RPMI7951 (cell line): ENCODE data around the gene RNU1-1. TPM values are rescaled to one million over a fixed set of nuclear protein-coding genes. Genes with fewer than 3 reads are reported as not detected.
A peak's percentile ranks its signal among the peaks of the same experiment; 100 is the strongest.
"Not testable (repeated sequence)": the region's sequence is repeated elsewhere in the genome, so short reads cannot be mapped to it uniquely, and the experiment has no call there.

Experiments
- DNase-seq: peaks from one replicate; pipeline ENCODE4 v3.0.0-alpha.2; 2012; ENCODE audit warnings: low read depth
- total RNA-seq: library from RNA; depleted of rRNA; stranded (reverse); fragments of >200 nt; shearing (Covaris generic); gene quantifications from 2 replicates; pipeline ENCODE4 v1.2.3, GENCODE V29; 2014

Gene RNU1-1
- total RNA-seq, 1 experiment from 2014 or later = under 0.01 TPM

DNA sequence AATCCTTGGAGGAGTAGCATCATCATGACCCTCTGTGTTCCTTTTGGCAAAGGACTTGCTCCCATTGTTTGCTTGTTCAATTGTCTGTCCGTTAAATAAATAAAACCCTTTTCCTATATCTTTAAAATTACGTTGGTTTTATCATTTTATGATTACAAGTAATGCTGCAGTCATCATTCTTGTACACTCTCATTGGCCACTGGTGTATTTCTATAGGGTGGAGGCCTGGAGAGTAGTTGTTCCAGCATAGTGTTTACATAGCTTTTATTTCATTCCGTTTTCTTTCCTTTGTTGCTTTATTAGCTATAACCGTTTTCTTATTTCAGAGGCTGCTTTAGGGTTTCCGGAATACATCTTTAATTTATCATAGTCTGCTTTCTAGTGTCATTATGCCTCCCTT lies 7.6 kb upstream of the RNU1-1 start:
- DNase-seq = not testable (repeated sequence)

DNA sequence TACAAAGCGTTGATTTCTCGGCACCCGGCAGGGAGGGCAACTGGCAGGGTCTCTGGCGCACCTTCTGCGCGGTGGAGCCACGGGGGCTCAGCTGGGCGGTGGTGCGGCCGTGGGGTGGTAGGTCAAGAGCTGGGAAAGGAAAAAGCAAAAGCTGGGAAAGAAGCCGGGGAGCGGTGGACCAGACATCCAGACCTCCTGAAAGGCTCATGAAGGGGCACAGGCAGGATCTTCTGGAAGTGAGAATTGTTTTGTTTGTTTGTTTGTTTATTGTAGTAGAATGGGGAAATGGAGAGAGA lies 7.2 kb upstream of the RNU1-1 start:
- DNase-seq = no peak

- not testable (repeated sequence) for DNase-seq
These were observed 6.6 kb upstream of the RNU1-1 start for GRCh38 chr1:16520435-16521287.

DNA sequence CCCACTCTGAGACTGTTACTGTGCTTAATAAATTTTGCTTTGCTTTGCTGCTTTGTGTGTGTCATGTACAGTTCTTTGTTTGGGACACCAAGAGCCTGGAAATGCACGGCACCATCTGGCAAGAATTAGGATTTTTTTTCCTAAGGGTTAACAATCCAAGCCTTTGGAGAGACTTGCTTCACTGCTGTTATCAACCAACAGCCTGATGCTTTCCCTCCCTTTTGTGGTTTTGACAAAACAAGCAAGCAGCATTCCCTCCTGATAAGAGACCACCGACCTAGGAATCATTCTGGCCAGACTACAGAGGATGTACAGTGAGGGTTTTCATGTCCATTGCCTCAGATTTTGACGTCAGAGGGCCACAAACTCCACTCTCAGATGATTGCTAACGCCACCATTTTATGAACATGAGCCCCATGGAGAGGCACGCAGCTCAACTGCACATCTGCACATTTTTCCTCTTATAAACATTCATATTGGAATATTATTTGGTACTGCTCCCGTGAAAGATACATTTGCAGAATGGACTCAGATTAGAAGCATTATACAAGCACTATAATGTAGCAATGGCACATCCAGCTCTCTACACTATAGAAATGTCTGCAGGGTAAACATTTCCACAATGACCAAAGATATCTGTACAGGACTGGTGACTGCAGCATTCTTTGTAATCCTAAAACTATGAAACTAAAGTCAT lies 5.3 kb upstream of the RNU1-1 start:
- peak; percentile 39 for DNase-seq

DNA sequence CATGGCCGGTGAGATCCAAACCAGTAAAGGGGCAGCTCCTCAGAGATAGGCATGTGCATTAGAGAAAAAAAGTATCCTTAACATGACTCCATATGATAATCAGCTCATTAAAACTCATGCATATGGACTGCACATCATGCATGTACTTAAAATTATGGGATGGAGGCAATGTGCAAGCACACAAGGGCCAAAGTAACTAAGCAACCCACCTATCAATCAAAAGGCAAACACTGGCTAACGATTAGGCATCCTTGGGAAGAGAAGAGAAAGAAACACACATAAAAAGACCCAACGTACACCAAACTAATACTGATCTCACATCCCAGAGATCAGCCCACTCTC lies 4.8 kb upstream of the RNU1-1 start:
- DNase-seq = not testable (repeated sequence)

DNA sequence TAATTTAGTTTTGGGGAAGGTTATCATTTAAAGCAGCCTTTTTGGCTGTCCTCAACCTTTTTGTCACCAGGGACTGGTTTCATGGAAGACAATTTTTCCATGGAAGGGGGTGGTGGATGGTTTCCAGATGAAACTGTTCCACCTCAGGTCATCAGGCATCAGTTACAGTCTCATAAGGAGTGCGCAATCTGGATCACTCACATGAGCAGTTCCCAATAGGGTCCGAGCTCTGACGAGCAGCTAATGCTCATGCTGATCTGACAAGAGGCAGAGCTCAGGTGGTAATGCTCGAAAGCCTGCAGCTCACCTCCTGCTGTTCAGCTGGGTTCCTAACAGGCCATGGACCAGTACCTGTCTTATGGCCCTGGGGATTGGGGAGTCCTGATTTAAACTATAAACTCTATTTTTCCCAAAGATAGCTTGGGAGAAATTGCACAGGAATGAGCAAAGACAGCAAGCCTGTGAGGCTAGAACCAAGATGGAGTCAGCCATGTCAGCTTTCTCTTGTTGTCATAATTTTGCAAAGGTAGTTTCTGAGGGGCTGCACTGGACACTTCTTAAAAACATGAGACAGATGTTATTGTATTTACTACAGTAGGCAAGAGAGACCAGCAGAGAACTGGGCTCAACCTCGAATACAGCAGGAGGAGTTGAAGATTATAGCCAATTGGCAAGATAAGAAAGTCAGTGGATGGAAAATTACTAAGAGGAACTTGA lies 2.8 kb upstream of the RNU1-1 start:
- not testable (repeated sequence) for DNase-seq

DNA sequence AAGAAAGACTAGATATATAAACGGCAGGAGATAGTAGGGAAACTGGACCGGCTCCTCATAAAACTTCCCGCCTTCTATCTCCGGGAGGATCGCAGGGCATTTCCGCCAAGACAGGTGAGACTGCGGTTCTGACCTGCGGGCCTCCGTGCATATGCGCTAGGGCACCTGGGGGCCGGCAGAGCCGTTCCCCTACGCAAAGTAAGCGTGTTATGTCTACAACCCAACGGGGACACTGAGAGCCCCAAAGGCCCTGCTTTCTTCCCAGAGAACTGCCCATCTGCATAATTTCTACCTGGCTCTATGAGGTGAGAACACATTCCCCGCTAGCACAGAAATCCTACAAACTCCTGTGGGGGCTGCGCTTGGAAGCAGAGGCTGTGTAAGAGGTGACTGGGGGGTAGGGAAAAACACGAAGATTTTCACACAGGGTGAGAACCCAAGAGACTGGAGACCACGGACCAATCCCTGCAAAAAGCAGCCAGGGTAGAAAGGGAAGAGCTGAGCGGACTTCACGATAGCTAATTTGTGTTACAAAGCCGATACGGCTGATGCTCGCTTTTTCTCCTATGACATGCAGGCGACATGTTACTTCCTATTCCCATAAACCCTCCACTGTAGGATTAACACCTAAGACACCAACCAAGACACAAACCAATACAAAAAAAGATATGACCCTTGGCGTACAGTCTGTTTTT lies 526 bp downstream of the RNU1-1 start:
- DNase-seq = peak; percentile 99

- DNase-seq = peak; percentile 26
These were observed 1.3 kb downstream of the RNU1-1 start for GRCh38 chr1:16512624-16513411.

DNA sequence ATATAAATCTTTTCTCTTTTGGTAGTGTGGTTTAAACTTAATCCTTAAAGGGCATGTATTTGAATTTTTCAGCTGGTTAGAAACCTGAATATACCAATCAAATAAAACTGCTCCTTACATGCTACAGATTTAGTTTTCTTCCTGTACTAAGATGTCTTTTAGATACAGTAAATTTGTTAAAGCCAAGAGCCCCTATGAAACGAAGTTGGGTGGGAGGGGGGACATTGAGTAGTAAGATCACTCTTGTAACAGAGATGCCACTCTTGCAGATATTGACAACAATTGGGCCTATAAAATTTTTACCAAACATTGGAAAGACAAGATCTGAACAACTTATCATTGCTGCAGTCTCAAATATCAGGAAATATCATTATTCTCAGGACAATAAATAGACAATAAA lies 2.2 kb downstream of the RNU1-1 start:
- DNase-seq = not testable (repeated sequence)

GRCh38 chr1:16508861-16509445 lies 5.1 kb downstream of the RNU1-1 start:
- not testable (repeated sequence) for DNase-seq

DNA sequence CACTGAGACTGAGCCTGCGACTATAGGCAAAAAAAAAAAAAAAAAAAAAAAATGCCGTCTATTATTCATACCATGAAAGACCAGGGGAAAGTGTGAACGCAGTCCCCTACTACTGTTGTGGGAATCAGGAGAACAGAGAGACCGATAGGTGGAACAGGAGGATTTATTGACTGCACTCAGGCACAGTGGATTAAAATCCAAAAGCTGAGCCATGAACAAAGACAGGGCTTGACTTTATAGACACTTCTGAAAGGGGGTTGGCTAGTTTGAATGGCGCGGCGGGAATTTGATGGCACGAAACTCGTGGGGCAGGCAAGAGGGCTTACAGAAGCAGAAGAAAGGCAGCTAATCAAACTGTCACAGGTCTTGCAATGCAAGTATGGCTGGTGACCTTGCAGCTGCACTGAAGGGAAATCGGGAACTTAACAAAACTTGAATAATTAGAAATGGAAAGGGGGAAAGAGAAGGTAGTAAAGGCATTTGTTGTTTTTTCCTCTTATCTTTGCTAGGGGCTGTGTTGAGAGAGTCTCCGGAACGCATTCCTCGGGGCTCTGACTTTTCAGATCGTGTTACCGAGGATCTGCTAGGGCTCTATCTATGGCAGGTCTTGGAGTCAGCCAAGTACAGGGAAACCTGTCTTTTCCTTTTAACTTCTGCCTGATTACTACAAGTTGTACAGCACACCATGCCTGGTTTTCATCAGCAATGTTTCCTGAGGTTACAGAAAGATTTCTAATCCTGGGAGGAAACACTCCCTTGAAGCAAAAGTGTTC lies 7.5 kb downstream of the RNU1-1 start:
- DNase-seq = not testable (repeated sequence)

DNA sequence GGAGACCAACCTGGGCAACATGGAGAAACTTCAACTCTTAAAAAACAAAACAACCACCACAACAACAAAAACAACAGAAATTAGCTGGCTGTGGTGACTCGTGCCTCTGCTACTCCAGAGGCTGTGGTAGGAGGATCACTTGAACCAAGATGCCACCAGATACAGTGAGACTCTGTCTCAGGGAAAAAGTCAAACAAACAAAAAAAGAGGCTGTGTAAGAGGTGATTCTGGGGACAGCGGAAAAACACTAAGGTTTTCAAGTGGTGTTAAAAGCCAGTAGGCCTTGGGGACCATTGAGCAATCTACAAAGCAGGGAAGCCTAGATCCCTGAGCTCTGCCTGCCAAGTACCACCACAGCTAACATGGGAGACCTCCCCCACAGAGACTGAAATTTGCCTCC lies 8.2 kb downstream of the RNU1-1 start:
- not testable (repeated sequence) for DNase-seq

GRCh38 chr1:16503494-16503893 lies 10.6 kb downstream of the RNU1-1 start:
- no peak for DNase-seq

DNA sequence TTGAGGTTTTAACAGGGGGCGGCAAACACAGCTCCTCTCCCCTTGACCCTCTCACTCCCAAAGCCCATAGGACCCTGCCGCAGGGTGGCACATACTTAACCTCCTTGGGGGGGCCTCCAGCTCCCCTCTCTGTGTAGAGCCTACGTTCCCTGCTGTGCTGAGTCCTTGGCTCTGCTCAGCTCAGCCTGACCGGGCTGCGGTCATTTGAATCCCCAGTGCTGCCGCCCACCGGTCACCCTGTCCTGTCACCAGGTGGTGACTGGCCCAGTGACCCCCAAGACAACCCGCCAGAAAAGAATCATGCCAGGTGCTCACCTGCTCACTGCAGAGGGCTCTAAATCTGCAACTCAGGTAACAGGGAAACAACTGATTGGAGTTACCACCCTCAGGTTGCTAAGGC lies 12.6 kb downstream of the RNU1-1 start:
- not testable (repeated sequence) for DNase-seq

DNA sequence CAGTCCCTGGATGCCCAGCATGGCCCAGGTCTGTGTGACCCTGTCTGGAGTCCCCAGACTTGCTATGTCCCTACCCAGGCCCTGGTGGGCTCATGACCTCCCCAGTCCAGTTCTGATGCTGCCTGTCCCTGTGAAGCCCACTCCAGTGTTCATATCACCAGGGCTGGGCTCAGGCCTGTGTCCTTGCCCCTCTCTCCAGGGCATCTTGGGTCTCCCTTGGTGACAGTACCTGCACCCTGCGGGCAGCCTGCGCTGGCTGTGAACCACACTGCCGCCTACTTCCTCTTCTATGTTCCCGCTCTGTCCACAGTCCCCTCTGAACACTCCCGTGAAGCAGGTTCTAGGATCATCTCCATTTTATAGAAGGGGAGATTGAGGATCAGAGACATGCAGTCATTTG lies 13.1 kb downstream of the RNU1-1 start:
- DNase-seq = not testable (repeated sequence)

- not testable (repeated sequence) for DNase-seq
These were observed 13.6 kb downstream of the RNU1-1 start for GRCh38 chr1:16500466-16500865.

DNA sequence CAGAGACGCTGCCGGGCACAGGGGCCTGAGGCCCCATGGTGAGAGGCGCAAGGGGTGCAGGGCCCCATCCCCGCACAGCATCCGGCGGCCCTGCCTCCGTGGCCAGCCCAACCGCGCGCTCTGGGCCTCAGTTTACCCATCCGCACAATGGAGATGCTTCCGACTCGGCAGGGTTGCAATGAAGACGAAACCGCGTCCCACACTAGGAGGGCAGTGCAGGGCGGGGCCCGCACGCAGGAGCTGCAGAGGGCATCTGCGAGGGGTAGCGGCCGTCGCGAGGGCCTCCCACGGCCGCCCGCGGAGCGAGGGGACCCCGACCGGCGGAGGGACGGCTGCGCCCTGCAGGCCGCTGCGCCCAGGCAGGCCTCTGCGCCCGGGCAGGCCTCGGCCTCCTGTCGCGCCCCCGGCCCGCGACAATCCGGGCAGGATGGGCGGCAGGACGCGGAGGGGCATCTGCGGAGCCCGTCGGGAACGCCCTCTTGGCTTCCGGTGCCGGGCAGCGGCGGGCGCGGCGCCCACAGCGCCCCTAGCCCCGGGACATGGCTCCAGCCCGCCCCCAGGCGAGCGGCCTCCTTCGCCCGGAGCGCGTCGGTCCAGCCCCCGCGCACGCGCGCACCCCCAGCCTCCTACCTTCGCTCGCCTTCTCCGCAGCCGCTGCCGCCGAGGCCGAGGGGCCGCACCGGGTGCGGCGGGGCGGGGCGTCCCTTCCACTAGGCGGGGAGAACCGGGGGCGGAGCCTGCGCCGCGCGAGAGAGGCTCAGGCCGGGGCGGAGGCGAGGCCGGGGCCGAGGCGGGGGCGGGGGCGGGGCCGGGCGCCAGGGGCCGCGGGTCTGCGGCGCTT lies 15.3 kb downstream of the RNU1-1 start:
- peak; percentile 77 for DNase-seq

DNA sequence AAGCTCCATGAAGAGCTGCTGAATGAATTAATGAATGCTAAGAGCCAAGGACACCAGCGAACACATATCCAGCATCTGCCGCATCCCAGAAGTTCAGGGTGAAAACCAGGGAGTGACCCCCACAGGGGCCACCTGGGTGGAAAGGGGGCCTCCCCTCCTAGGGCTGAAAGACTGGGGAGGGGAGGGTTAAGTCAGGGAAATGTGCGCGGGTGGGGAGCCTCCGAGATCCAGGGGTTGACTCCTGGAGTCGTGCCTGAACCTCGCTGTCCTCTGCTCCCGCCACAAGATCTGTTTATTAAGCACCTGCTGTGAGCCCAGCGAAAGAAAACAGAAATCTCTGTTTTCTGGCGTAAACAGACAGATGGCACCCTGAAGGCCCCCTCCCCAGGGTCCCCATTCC lies 16.0 kb downstream of the RNU1-1 start:
- not testable (repeated sequence) for DNase-seq

DNA sequence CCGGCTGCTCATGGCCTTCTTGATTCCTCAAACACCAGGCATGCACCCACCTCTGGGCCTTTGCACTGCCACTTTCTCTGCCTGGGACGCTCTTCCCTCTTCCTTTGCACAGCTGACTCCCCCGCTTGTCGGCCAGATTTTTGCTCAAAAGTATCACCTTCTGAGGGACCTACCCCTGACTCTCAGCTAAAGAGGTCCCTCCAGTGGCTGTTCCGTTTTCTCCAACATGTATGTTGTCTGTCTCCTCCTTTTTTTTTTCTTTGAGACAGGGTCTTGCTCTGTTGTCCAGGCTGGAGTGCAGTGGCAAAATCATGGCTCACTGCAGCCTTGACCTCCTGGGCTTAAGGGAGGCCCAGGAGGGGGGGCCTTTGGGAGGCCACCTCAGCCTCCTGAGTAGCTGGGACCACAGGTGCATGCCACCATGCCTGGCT lies 16.6 kb downstream of the RNU1-1 start:
- peak; percentile 8 for DNase-seq
